ENCODE results near the gene HMGCS2.

Gene HMGCS2

DNA sequence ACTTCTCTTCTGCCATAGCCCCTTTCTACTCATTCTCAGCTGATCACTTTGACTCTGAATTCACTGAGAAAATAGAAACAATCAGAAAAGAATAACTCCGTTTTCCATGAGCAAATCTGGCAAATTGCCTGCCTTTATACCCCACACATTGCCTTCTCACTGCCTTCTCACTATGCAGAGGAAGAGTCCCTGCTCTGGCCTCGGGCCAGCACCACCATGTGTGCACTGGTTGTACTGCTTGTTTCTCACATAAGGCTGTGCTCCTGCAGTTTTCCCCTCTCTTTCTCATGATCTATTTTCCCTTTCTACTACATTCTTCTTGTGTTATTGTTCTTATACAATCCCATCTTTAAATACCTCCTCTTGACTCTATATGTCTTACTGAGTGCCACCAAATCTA, 2.3 kb upstream of the HMGCS2 start:
- Histone ChIP-seq H3K27me3 (ENCODE audit: control insufficient read depth, insufficient read depth, low read length) (no peaks in the 10 kb centered on the region), H3K9ac (ENCODE audit: low read length) (no peak overlapping the region), H3K36me3 (ENCODE audit: control insufficient read depth, insufficient read depth, low read length) (no peaks in the 10 kb centered on the region), H3K4me1 (ENCODE audit: control insufficient read depth, insufficient read depth, low read length) (no peaks in the 10 kb centered on the region), H3K27ac (ENCODE audit: low read depth, low read length) (no peak overlapping the region), H3K4me3 (ENCODE audit: low read length) (no peak overlapping the region)

DNA sequence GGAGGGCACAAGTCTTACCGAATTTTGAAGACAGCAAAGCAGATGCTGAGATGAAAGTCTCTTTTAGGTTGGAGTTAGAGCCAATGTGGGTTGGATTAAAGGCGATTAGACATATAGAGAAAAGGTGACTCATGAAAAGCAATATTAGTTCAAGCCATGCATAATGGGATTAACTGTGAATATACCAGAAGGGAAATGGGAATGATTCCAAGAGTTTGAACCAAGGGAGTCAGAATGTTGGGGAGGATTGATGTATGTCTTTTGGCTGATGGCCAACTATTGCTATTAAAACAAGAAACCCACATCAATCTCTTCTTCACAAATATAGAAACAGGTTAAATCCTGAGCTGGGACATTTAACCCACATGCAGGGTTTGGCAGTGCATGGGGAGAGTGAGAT, 1.2 kb downstream of the HMGCS2 start:
- H3K27me3 ChIP-seq (ENCODE audit: control insufficient read depth, insufficient read depth, low read length), result no peaks in the 10 kb centered on the region
- H3K27ac ChIP-seq (ENCODE audit: low read depth, low read length), result no peak overlapping the region
- H3K36me3 ChIP-seq (ENCODE audit: control insufficient read depth, insufficient read depth, low read length), result peaks cover 4% of the 10 kb centered on the region
- H3K4me3 ChIP-seq (ENCODE audit: low read length), result peak overlapping the region; percentile 48
- no peak overlapping the region for H3K9ac ChIP-seq (ENCODE audit: low read length)
- H3K4me1 ChIP-seq (ENCODE audit: control insufficient read depth, insufficient read depth, low read length), result no peaks in the 10 kb centered on the region

DNA sequence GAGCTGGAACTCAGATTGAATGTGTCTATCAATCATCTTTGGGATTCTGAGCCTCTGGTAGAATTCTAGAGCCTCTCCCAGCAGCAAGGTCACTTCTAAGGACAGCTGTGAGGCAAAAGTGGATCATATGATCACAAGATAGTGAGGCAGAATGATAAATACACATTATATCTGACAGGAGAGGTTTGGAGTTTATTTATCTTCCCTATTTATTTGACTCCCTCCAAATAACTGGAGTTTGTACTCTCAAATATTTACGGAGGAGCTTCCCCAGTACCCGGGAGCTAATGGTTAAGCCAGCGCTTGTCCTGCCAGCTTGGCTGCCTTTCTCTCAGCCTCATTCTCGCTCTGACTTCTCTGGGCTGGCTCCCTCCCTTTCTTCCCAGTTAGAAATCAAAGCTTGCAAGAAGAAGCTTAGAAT, 2.3 kb downstream of the HMGCS2 start:
- Histone ChIP-seq H3K9ac (ENCODE audit: low read length) (no peak overlapping the region), H3K4me3 (ENCODE audit: low read length) (peak overlapping the region; percentile 48), H3K36me3 (ENCODE audit: control insufficient read depth, insufficient read depth, low read length) (peaks cover 4% of the 10 kb centered on the region), H3K27me3 (ENCODE audit: control insufficient read depth, insufficient read depth, low read length) (no peaks in the 10 kb centered on the region), H3K4me1 (ENCODE audit: control insufficient read depth, insufficient read depth, low read length) (no peaks in the 10 kb centered on the region), H3K27ac (ENCODE audit: low read depth, low read length) (no peak overlapping the region)

DNA sequence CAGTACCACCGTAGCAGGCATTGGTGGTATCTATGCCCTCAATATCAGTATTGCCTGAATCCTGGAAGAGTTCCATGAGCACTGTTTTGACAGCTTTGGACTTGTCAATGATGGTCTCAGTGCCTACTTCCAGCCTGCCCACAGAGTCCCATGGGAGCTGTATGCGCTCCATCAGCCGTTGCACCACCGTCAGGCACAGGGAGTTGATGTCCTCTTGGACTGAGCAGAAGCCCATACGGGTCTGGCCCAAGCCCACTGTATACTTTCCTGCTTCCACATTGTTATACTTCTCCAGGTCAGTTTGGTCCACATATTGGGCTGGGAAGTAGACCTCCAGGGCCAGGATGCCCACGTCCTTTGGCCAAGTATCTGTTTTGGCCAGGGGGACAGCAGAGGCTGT, 4.5 kb downstream of the HMGCS2 start:
- no peak overlapping the region for H3K9ac ChIP-seq (ENCODE audit: low read length)
- H3K4me3 ChIP-seq (ENCODE audit: low read length), result no peak overlapping the region
- H3K27me3 ChIP-seq (ENCODE audit: control insufficient read depth, insufficient read depth, low read length), result no peaks in the 10 kb centered on the region

DNA sequence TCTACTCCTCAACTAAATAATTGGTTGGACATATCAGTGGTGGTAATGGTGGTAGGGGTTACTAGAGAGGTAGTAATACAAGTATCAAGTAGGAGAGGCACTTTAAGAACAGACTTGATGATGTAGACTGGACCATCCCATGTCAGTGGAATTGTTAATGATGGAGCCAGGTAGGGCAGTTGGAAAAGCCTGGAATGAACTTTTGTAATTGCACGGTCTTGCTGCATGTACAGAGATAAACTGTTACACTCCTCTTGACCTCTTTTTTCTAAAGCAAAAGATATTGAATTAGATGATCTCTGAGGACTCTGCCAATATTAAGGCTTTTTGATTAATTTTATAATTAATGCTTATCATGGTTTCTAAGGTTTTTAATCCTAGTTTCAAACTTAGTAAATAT, 5.8 kb downstream of the HMGCS2 start:
- Histone ChIP-seq H3K36me3 (ENCODE audit: control insufficient read depth, insufficient read depth, low read length) (peaks cover 4% of the 10 kb centered on the region), H3K27ac (ENCODE audit: low read depth, low read length) (no peak overlapping the region), H3K27me3 (ENCODE audit: control insufficient read depth, insufficient read depth, low read length) (no peaks in the 10 kb centered on the region), H3K9ac (ENCODE audit: low read length) (no peak overlapping the region), H3K4me1 (ENCODE audit: control insufficient read depth, insufficient read depth, low read length) (no peaks in the 10 kb centered on the region), H3K4me3 (ENCODE audit: low read length) (no peak overlapping the region)

More for the DNA sequence above, 4.5 kb downstream of the HMGCS2 start:
- Histone ChIP-seq H3K27ac (ENCODE audit: low read depth, low read length) (no peak overlapping the region), H3K36me3 (ENCODE audit: control insufficient read depth, insufficient read depth, low read length) (peaks cover 4% of the 10 kb centered on the region), H3K4me1 (ENCODE audit: control insufficient read depth, insufficient read depth, low read length) (no peaks in the 10 kb centered on the region)

DNA sequence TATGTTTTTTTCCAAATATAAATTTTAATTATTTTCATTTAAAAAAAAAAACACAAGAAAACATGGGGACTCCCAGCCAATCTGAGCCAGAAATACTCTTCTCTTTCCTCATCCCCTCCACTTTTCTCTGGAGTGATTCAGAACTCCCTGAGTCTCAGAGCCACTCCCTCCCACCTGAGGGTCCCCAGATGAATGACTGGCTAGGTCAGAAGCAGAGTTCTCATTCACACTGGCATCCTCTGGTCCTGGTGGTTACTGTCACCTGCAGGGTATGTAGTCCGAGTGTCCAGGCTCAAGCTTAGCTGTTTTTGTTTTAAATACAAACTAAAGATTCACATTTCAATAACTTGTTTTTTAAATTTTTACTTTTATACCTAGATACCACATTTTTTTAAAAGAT, 6.3 kb downstream of the HMGCS2 start:
- Histone ChIP-seq H3K36me3 (ENCODE audit: control insufficient read depth, insufficient read depth, low read length) (peaks cover 4% of the 10 kb centered on the region), H3K27me3 (ENCODE audit: control insufficient read depth, insufficient read depth, low read length) (no peaks in the 10 kb centered on the region), H3K27ac (ENCODE audit: low read depth, low read length) (no peak overlapping the region), H3K9ac (ENCODE audit: low read length) (no peak overlapping the region), H3K4me1 (ENCODE audit: control insufficient read depth, insufficient read depth, low read length) (no peaks in the 10 kb centered on the region), H3K4me3 (ENCODE audit: low read length) (no peak overlapping the region)

DNA sequence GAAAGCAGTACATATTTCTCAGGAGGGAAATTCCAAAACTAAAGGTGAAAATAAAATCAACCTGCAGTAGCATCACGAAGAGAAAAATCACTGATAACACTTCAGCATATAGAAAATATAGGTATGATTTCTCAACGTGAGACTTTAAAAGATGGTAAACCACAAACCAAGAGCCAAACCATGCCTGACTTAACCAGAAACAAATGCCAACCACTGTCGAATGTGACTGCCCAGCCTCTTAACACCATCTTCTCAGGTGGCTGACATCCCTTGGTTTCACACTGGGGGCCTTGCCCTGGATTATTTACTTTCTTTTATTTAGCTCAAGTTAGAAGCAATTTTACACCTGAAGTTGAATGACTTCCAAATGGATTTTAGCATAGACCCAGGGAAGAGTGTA, 10.1 kb downstream of the HMGCS2 start:
- no peak overlapping the region for H3K9ac ChIP-seq (ENCODE audit: low read length)
- H3K4me1 ChIP-seq (ENCODE audit: control insufficient read depth, insufficient read depth, low read length), result no peaks in the 10 kb centered on the region
- H3K27me3 ChIP-seq (ENCODE audit: control insufficient read depth, insufficient read depth, low read length), result no peaks in the 10 kb centered on the region
- H3K4me3 ChIP-seq (ENCODE audit: low read length), result no peak overlapping the region
- H3K27ac ChIP-seq (ENCODE audit: low read depth, low read length), result no peak overlapping the region
- no peaks in the 10 kb centered on the region for H3K36me3 ChIP-seq (ENCODE audit: control insufficient read depth, insufficient read depth, low read length)

DNA sequence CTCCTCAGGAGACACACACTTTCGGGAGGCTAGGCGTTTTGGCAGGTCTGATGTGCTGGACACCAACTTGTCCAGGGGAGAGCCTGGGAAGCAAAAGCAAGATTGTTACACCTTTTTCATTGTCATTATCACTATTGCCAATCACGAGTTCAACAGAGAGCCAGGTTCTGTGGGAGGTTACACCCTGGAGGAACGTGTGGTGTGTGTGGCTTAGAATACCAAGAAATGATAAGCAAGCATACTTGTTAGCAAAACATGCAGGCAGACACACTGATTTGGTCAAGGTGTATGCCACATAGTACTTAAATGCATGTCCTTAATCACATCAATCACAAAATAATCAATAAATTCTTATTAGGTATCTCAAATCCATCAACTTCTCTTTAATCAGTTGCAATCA, 16.1 kb downstream of the HMGCS2 start:
- Histone ChIP-seq H3K4me3 (ENCODE audit: low read length) (no peak overlapping the region), H3K9ac (ENCODE audit: low read length) (no peak overlapping the region), H3K27me3 (ENCODE audit: control insufficient read depth, insufficient read depth, low read length) (no peaks in the 10 kb centered on the region), H3K27ac (ENCODE audit: low read depth, low read length) (no peak overlapping the region), H3K36me3 (ENCODE audit: control insufficient read depth, insufficient read depth, low read length) (no peaks in the 10 kb centered on the region), H3K4me1 (ENCODE audit: control insufficient read depth, insufficient read depth, low read length) (no peaks in the 10 kb centered on the region)

DNA sequence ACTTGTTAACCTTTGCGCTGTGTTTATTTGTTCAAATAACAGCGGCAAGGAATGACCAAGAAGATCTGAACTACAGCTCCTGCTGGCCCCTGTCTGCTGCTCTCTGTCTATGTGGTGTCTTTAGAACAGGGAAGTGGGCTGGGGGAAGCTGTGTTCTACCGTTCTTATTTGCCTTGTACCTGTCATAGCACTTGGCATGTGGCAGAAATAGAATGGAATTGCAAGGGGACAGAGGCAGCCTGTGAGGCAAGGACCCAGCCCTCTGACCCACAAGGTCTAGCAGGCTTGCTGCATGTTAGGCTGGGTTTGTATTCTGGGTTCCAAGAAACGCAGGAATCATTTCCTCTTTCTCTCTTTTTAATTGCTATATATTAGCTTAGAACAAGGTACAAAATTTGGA, 20.7 kb downstream of the HMGCS2 start:
- Histone ChIP-seq H3K4me3 (ENCODE audit: low read length) (no peak overlapping the region), H3K27me3 (ENCODE audit: control insufficient read depth, insufficient read depth, low read length) (no peaks in the 10 kb centered on the region), H3K27ac (ENCODE audit: low read depth, low read length) (no peak overlapping the region), H3K36me3 (ENCODE audit: control insufficient read depth, insufficient read depth, low read length) (no peaks in the 10 kb centered on the region), H3K9ac (ENCODE audit: low read length) (no peak overlapping the region), H3K4me1 (ENCODE audit: control insufficient read depth, insufficient read depth, low read length) (peaks cover 2% of the 10 kb centered on the region)

DNA sequence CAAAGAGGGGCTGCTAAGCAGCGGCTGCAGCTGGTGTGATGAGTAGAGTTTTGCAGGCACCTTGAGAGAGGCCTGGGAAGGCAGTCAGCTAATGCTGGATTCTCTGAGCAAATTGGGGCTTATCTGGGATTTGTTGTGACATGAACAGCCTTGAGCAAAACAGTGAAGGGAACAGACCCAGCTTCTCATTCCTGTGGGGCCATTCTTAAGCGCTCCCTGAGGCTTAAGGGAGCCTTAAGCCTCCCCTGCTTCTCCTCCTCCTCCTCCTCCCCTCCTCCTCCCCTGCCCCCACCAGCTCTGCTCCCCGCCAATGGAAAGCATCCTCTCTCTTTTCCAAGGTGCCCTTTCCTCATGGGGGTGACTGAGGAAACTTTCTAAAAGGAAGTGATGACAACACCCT, 21.3 kb downstream of the HMGCS2 start:
- Histone ChIP-seq H3K4me1 (ENCODE audit: control insufficient read depth, insufficient read depth, low read length) (peaks cover 8% of the 10 kb centered on the region), H3K36me3 (ENCODE audit: control insufficient read depth, insufficient read depth, low read length) (no peaks in the 10 kb centered on the region), H3K27ac (ENCODE audit: low read depth, low read length) (no peak overlapping the region), H3K27me3 (ENCODE audit: control insufficient read depth, insufficient read depth, low read length) (no peaks in the 10 kb centered on the region), H3K9ac (ENCODE audit: low read length) (no peak overlapping the region), H3K4me3 (ENCODE audit: low read length) (no peak overlapping the region)

DNA sequence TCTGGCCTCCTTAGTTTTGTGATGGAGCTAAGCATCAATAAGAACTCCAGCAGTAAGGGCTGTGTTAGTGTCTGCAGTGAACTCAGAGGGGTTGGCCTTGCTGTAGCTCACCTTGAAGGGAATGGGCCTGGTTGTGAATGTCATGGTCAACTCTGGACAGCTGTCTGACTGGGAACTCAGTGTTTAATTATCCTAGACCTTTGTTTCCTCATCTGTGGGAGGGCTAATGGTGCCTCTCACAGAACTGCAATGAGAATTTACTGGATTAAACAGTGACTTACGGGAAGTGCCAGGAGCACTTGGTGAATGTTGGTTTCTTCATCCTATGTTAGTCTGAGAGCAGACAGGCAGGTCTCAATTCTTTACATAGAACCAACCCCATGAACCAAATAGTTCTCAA, 23.7 kb downstream of the HMGCS2 start:
- Histone ChIP-seq H3K9ac (ENCODE audit: low read length) (no peak overlapping the region), H3K36me3 (ENCODE audit: control insufficient read depth, insufficient read depth, low read length) (peaks cover 2% of the 10 kb centered on the region), H3K4me3 (ENCODE audit: low read length) (no peak overlapping the region), H3K27ac (ENCODE audit: low read depth, low read length) (no peak overlapping the region), H3K4me1 (ENCODE audit: control insufficient read depth, insufficient read depth, low read length) (peaks cover 11% of the 10 kb centered on the region), H3K27me3 (ENCODE audit: control insufficient read depth, insufficient read depth, low read length) (no peaks in the 10 kb centered on the region)

DNA sequence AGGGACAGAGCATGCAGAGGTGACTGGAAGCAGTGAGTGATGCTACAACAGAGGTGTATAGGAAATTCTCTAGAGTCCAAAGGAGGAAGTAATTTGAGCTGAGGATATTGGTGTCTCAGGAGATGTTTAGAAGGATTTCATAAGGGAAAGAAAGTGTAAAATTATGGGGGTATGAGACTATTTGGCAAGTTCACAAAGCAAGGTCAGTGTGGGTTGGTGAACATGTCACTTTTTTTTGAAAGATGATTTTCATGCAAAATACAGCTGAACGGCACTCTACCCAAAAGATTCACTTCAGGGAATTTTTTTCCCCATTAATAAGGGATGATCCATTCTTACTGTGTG, 24.1 kb downstream of the HMGCS2 start:
- H3K4me3 ChIP-seq (ENCODE audit: low read length), result no peak overlapping the region
- H3K27me3 ChIP-seq (ENCODE audit: control insufficient read depth, insufficient read depth, low read length), result no peaks in the 10 kb centered on the region
- H3K27ac ChIP-seq (ENCODE audit: low read depth, low read length), result no peak overlapping the region
- H3K36me3 ChIP-seq (ENCODE audit: control insufficient read depth, insufficient read depth, low read length), result peaks cover 2% of the 10 kb centered on the region
- H3K4me1 ChIP-seq (ENCODE audit: control insufficient read depth, insufficient read depth, low read length), result peaks cover 11% of the 10 kb centered on the region
- no peak overlapping the region for H3K9ac ChIP-seq (ENCODE audit: low read length)

DNA sequence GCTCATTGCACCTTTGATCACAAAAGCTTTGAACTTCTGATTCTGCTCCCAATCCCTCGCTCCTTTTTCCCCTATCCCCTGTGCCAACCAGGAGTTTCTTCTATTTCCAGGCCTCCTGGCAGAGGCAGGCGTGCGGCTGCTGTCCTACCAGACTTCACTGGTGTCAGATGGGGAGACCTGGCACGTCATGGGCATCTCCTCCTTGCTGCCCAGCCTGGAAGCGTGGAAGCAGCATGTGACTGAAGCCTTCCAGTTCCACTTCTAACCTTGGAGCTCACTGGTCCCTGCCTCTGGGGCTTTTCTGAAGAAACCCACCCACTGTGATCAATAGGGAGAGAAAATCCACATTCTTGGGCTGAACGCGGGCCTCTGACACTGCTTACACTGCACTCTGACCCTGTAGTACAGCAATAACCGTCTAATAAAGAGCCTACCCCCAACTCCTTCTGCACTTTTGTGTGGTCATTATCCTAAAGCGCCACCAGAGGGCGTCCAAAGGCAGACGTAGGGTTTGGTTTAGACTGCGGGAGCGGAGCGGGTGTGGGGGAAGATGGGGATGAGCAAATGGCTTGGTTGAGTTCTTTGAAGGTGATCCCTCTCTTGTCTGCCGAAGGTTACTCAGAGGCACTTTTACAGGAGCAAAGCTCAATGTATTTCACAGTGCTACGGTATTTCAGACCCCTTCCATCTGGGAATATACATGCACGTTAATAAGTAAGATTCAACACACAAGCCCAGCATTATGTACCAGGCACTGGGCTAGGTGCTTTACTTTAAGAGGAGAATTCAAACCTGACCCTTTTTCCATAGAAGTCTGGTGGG, 24.7 kb downstream of the HMGCS2 start:
- no peak overlapping the region for H3K4me3 ChIP-seq (ENCODE audit: low read length)
- no peak overlapping the region for H3K9ac ChIP-seq (ENCODE audit: low read length)
- no peaks in the 10 kb centered on the region for H3K27me3 ChIP-seq (ENCODE audit: control insufficient read depth, insufficient read depth, low read length)
- H3K36me3 ChIP-seq (ENCODE audit: control insufficient read depth, insufficient read depth, low read length), result peaks cover 2% of the 10 kb centered on the region
- H3K27ac ChIP-seq (ENCODE audit: low read depth, low read length), result no peak overlapping the region
- peaks cover 11% of the 10 kb centered on the region for H3K4me1 ChIP-seq (ENCODE audit: control insufficient read depth, insufficient read depth, low read length)

Measured in rectal smooth muscle tissue (tissue), 1 donor.